Choroid plexus epithelial cell (primary cell): Measurements from ENCODE around the gene DNAJC17.
A peak's percentile ranks its signal among the peaks of the same experiment; 100 is the strongest.

Experiments used
- DNase-seq: peaks from one replicate; pipeline ENCODE4 v3.0.0-alpha.2; 2010; ENCODE audit warnings: low read depth
- H3K4me3 ChIP-seq: 2 replicates; pipeline ENCODE4 v1.5.1; 2011; ENCODE audit warnings: low read depth, mild to moderate bottlenecking, control low read depth, low read length, moderate library complexity
- TF ChIP-seq, protein P1 (sequence below): conservative IDR thresholded peaks from 2 replicates; pipeline ENCODE4 v1.5.1; 2011; ENCODE audit warnings: low read depth, mild to moderate bottlenecking, control low read depth, inconsistent platforms, low read length, moderate library complexity

Gene DNAJC17

DNA sequence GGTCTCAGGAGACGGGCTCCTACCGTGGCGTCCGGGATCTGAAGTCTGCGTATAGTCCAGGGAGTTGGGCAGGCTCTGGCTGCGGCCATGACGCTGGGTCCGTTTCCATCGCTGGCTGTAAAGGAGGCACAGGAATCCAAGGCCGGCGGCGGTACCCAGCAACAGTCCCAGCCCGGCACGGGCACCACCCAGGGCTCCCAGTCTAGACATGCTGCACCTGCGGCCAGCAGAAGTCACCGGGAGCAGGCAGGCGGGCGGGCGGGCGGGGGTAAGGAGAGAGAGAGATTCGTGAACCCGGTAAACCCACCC is 52.7 kb downstream of the DNAJC17 start:
- H3K4me3 ChIP-seq, result peak overlapping the region; percentile 94
- TF ChIP-seq, protein P1, sequence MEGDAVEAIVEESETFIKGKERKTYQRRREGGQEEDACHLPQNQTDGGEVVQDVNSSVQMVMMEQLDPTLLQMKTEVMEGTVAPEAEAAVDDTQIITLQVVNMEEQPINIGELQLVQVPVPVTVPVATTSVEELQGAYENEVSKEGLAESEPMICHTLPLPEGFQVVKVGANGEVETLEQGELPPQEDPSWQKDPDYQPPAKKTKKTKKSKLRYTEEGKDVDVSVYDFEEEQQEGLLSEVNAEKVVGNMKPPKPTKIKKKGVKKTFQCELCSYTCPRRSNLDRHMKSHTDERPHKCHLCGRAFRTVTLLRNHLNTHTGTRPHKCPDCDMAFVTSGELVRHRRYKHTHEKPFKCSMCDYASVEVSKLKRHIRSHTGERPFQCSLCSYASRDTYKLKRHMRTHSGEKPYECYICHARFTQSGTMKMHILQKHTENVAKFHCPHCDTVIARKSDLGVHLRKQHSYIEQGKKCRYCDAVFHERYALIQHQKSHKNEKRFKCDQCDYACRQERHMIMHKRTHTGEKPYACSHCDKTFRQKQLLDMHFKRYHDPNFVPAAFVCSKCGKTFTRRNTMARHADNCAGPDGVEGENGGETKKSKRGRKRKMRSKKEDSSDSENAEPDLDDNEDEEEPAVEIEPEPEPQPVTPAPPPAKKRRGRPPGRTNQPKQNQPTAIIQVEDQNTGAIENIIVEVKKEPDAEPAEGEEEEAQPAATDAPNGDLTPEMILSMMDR, result no peak
- DNase-seq, result peak; percentile 30

DNA sequence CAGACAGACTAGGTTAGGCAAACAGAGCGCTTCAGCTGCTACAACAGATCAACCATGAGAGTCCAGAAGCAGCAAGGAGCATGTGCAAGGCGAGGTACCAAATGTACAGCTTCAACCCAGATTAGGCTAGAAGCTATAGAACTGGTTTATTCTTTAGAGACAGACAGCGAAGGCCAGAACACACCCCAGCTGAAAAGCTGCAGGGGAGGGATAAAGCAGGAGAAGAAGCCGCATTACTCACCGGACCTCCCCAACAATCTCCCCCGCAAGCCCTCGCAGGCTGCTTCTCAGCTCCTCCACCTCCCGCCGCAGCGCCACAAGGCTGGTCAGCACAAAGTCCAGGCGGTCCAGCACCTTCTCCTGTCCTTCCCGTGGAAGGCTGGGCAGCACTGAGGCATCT is 55.5 kb downstream of the DNAJC17 start:
- TF ChIP-seq, protein P1, result no peak
- H3K4me3 ChIP-seq, result no peak overlapping the region
- no peak for DNase-seq

DNA sequence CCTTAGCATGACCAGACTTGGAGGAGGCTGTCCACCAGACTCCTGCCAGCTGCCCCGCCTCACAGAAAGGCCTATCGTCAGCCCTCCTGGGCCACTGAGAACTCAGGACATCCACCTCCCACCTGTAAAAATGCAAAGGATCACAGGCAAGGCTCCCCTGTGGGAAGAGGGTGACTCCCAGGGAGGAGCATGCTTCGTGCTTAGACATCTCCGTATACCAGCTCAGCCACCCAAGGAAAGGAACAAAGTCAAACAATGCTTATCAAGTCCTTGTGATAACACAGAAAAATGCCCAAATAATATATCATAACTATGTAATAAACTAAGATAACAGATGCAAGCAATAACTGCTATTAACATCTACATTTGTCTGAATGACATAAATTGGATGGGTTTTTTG is 56.4 kb downstream of the DNAJC17 start:
- no peak overlapping the region for H3K4me3 ChIP-seq
- TF ChIP-seq, protein P1, result no peak
- no peak for DNase-seq

DNA sequence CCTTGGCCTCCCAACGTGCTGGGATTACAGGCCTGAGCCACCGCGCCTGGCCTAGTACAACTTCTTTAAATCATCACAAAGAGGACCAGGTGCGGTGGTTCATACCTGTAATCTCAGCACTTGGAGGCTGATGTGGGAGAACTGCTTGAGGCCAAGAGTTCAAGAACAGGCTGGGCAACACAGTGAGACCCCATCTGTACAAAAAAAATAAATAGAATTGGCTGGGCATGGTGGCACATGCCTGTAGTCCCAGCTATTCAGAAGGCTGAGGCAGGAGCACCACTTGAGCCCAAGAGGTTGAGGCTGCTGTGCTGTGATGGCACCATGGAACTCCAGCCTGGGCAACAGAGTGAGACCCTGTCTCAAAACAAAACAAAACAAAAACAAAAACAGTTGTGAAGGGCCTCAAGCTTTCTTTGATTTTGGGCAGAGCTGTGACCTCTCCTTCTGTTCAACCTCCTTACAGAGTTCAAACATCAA is 58.1 kb downstream of the DNAJC17 start:
- DNase-seq, result no peak
- no peak overlapping the region for H3K4me3 ChIP-seq
- TF ChIP-seq, protein P1, result no peak

DNA sequence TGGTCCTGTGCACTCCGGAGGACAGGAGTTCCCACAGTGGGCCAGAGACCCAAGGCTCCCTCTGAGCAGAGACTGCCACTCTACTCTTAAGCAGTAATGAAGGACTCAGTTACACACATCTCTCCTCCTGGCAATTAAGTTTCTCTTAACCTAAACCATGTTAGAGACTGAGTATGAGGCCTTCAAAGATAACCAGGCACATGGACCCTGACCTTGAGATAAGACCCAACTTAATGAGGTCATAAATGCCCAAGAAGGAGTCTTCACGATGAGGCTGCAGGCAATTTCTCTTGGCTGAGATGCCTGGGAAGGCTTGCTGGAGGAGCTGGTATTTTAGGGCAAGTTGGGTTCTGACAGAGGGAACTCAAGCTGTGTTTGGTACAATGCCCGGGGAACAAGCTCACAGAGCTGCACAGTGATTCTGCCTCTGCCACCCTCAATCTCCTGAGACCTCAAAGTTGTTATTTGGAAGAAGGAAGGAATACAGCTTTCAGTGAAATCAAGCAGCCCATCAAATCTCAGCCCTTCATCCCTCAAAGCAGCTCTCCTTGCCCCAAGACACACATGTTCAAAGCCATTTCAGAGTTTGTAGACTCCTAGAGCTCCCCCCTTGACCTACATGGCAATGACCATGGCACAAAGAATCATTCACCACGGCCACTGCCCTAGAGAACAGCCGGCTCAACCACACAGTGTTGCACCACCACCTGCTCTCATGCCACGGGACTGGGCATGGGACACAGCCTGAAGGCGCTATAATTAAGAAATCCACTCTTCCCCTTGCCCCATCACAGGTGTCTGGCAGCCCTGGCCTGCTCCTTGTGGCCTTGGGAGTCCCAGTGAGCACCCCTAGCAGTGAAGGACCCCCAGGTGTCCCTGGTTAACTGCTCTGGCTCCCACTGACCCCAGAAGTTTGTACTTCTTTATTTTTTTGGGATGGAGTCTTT is 59.3 kb downstream of the DNAJC17 start:
- TF ChIP-seq, protein P1, result no peak
- no peak for DNase-seq
- H3K4me3 ChIP-seq, result no peak overlapping the region

DNA sequence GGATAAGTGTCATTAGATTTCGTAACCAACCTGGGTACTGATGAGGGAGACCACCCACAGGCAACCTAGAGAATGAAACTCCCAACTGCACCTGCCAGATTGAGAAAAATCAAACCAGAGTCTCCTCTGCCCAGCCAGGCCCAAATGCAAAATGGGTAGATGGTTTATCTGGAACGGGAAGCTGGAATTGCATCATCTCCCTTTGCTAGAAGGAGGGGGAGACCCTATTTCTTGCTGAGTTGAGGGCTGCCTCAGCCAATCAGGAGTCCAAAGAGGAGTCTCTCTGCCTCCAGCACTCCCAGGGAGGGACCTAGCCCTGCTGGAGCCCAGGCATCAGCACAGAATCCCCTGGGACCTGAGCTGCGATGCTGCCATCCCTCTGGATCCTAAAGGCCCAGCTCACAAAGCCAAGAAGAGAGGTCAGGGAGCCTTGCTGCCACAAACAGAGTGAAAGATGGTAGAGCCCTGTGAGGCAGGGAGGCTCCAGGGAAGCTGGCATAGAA is 60.3 kb downstream of the DNAJC17 start:
- peak; percentile 65 for DNase-seq
- H3K4me3 ChIP-seq, result no peak overlapping the region
- TF ChIP-seq, protein P1, result no peak

DNA sequence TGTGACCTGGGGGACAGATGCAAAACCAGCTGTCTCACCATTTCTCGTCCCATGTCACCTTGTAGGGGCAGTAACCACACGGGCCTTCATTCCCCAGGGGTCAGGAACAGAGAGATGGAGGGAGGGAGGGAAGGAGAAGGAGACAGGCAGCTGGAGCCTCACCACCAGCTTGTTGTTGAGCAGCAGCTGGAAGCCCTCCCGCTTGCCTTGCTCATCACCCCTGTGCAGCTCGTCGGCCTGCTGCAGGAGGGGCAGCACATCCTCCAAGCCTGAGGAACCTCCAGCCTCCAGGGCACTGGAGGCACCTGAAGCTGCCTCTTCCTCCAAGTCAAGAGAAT is 62.5 kb downstream of the DNAJC17 start:
- TF ChIP-seq, protein P1, result no peak
- no peak overlapping the region for H3K4me3 ChIP-seq
- no peak for DNase-seq
